Measurements from ENCODE around the gene PDE1C. TPM values are rescaled to one million over a fixed set of nuclear protein-coding genes. Genes with fewer than 3 reads are reported as not detected.

The PDE1C gene
- 33.8 and 43.1 TPM in 2 replicates for total RNA-seq (2014; rRNA removed; shearing (Covaris generic))
- polyA plus RNA-seq (2016; fragmentation: Nextera tagmentation; extraction: Ambion mirVana), result 20.1 and 23.5 TPM in 2 replicates

- peak within 1 kb of the TSS; percentile 42 for H3K27ac ChIP-seq
- H3F3A ChIP-seq (ENCODE audit: insufficient read depth), result no peaks in the 10 kb centered on the region; the same call in 1 of the 2 replicates
- H3K79me2 ChIP-seq (ENCODE audit: insufficient read depth), result peaks cover 69% of the 10 kb centered on the region
- in situ Hi-C loops (cut with MboI), result no loop called here
- no peaks in the 10 kb centered on the region for H4K20me1 ChIP-seq (ENCODE audit: insufficient read depth)
- peak within 1 kb of the TSS; percentile 83 for H3K4me3 ChIP-seq
- H2AFZ ChIP-seq, result peak within 1 kb of the TSS; percentile 76
- DNase-seq, result peak; percentile 60
- H3K4me1 ChIP-seq (ENCODE audit: insufficient read depth), result peaks cover 11% of the 10 kb centered on the region; the same call in 1 of the 2 replicates
- H3K36me3 ChIP-seq (ENCODE audit: low read depth), result no peaks in the 10 kb centered on the region
- WGBS, 2 experiments (ENCODE audit: low coverage in 1 of 2, low lambda C conversion rate in 2 of 2, missing lambda C conversion rate in 2 of 2), result 3 to 5% methylated on average over 48 to 84 of the region's 88 CpGs
- no peaks in the 10 kb centered on the region for H3K27me3 ChIP-seq (replicated peaks; ENCODE audit: insufficient read depth)
- no peaks in the 10 kb centered on the region for H3K9me3 ChIP-seq (ENCODE audit: low read depth)
- no peak for TF ChIP-seq EZH2phosphoT487 (IDR thresholded peaks at IDR 0.05; ENCODE audit: insufficient read depth, low read depth)
- peak; percentile 53 for TF ChIP-seq EZH2 (IDR thresholded peaks at IDR 0.05; ENCODE audit: insufficient read depth, poor library complexity, severe bottlenecking)
- peak within 1 kb of the TSS; percentile 83 for H3K9ac ChIP-seq
- no peaks in the 10 kb centered on the region for H3K9me2 ChIP-seq (ENCODE audit: insufficient read depth)
- peak within 1 kb of the TSS; percentile 78 for H3K4me2 ChIP-seq (ENCODE audit: unreplicated experiment)
Measured at GRCh38 chr7:32070406-32071360, at the start of gene PDE1C. PDE1C (minus strand) TSS chr7:32070407.

GRCh38 chr7:32119790-32120196 lies 49.6 kb upstream of the PDE1C start:
- TF ChIP-seq EZH2phosphoT487 (IDR thresholded peaks at IDR 0.05; ENCODE audit: insufficient read depth, low read depth), result no peak
- no peak for DNase-seq
- Histone ChIP-seq H2AFZ (no peak overlapping the region), H3K4me2 (ENCODE audit: unreplicated experiment) (no peak overlapping the region), H4K20me1 (ENCODE audit: insufficient read depth) (no peaks in the 10 kb centered on the region), H3K9me2 (ENCODE audit: insufficient read depth) (no peaks in the 10 kb centered on the region), H3K9me3 (ENCODE audit: low read depth) (no peaks in the 10 kb centered on the region), H3K4me3 (no peak overlapping the region), H3K9ac (no peak overlapping the region), H3K4me1 (ENCODE audit: insufficient read depth) (peaks cover 30% of the 10 kb centered on the region), H3F3A (ENCODE audit: insufficient read depth) (peaks cover 16% of the 10 kb centered on the region; the same call in 1 of the 2 replicates), H3K27ac (no peak overlapping the region), H3K79me2 (ENCODE audit: insufficient read depth) (no peaks in the 10 kb centered on the region), H3K27me3 (replicated peaks; ENCODE audit: insufficient read depth) (no peaks in the 10 kb centered on the region), H3K36me3 (ENCODE audit: low read depth) (no peaks in the 10 kb centered on the region)
- 38 to 42% methylated on average over 8 of the region's 8 CpGs for WGBS, 2 experiments (ENCODE audit: low coverage in 1 of 2, low lambda C conversion rate in 2 of 2, missing lambda C conversion rate in 2 of 2)
- in situ Hi-C loops (cut with MboI), result no loop called here

- Histone ChIP-seq H3F3A (ENCODE audit: insufficient read depth) (peaks cover 16% of the 10 kb centered on the region; the same call in 1 of the 2 replicates), H3K36me3 (ENCODE audit: low read depth) (no peaks in the 10 kb centered on the region), H2AFZ (no peak overlapping the region), H3K9me3 (ENCODE audit: low read depth) (no peaks in the 10 kb centered on the region), H3K4me3 (no peak overlapping the region), H3K27me3 (replicated peaks; ENCODE audit: insufficient read depth) (no peaks in the 10 kb centered on the region), H3K9me2 (ENCODE audit: insufficient read depth) (no peaks in the 10 kb centered on the region), H3K79me2 (ENCODE audit: insufficient read depth) (no peaks in the 10 kb centered on the region), H3K27ac (no peak overlapping the region), H3K4me1 (ENCODE audit: insufficient read depth) (peaks cover 30% of the 10 kb centered on the region), H3K4me2 (ENCODE audit: unreplicated experiment) (no peak overlapping the region), H3K9ac (no peak overlapping the region), H4K20me1 (ENCODE audit: insufficient read depth) (no peaks in the 10 kb centered on the region)
- peak; percentile 34 for DNase-seq
- in situ Hi-C loops (cut with MboI), result no loop called here
- TF ChIP-seq EZH2 (IDR thresholded peaks at IDR 0.05; ENCODE audit: insufficient read depth, poor library complexity, severe bottlenecking) (no peak), EZH2phosphoT487 (IDR thresholded peaks at IDR 0.05; ENCODE audit: insufficient read depth, low read depth) (no peak)
- 20 to 24% methylated on average over 2 of the region's 2 CpGs for WGBS, 2 experiments (ENCODE audit: low coverage in 1 of 2, low lambda C conversion rate in 2 of 2, missing lambda C conversion rate in 2 of 2)
Measured at GRCh38 chr7:32117837-32118236, 47.6 kb upstream of the PDE1C start.

GRCh38 chr7:32116436-32116835 lies 46.2 kb upstream of the PDE1C start:
- Histone ChIP-seq H2AFZ (no peak overlapping the region), H3F3A (ENCODE audit: insufficient read depth) (peaks cover 16% of the 10 kb centered on the region; the same call in 1 of the 2 replicates), H3K36me3 (ENCODE audit: low read depth) (no peaks in the 10 kb centered on the region), H3K4me3 (no peak overlapping the region), H3K27ac (0 out of 2 replicates have a peak overlapping the region, but pooled peaks have one; percentile 38), H4K20me1 (ENCODE audit: insufficient read depth) (no peaks in the 10 kb centered on the region), H3K9me2 (ENCODE audit: insufficient read depth) (no peaks in the 10 kb centered on the region), H3K4me2 (ENCODE audit: unreplicated experiment) (no peak overlapping the region), H3K27me3 (replicated peaks; ENCODE audit: insufficient read depth) (no peaks in the 10 kb centered on the region), H3K4me1 (ENCODE audit: insufficient read depth) (peaks cover 30% of the 10 kb centered on the region), H3K9ac (no peak overlapping the region), H3K79me2 (ENCODE audit: insufficient read depth) (no peaks in the 10 kb centered on the region), H3K9me3 (ENCODE audit: low read depth) (no peaks in the 10 kb centered on the region)
- DNase-seq, result no peak
- TF ChIP-seq EZH2 (IDR thresholded peaks at IDR 0.05; ENCODE audit: insufficient read depth, poor library complexity, severe bottlenecking), result no peak
- no peak for TF ChIP-seq EZH2phosphoT487 (IDR thresholded peaks at IDR 0.05; ENCODE audit: insufficient read depth, low read depth)
- in situ Hi-C loops (cut with MboI), result no loop called here

Data from GM23248 (cell line).